PFSK-1 (cell line): ENCODE results near the gene PRKN.

Source experiments
- FOXP2 ChIP-seq: optimal IDR thresholded peaks from 2 replicates; pipeline ENCODE3; 2011; ENCODE audit warnings: borderline replicate concordance, control low read depth, inconsistent platforms; ENCODE audit not compliant: insufficient read depth; ENCODE audit errors: extremely low read length, extremely low read depth
- POLR2AphosphoS5 ChIP-seq: IDR thresholded peaks from 2 replicates; pipeline ENCODE4 v1.6.1; 2012; ENCODE audit warnings: low read depth, mild to moderate bottlenecking, control low read depth, low read length, moderate library complexity
- REST ChIP-seq, 2 experiments: IDR thresholded peaks; 2 replicates each; pipeline versions ENCODE4 v1.6.1 to v1.8.0; 2011 to 2012; ENCODE audit warnings: low read depth in 2 of 2, low read length in 2 of 2, control low read depth in 1 of 2, inconsistent platforms in 1 of 2, mild to moderate bottlenecking in 1 of 2, moderate library complexity in 1 of 2; ENCODE audit not compliant: insufficient read depth in 1 of 2
- SIN3A ChIP-seq: IDR thresholded peaks from 2 replicates; pipeline ENCODE4 v1.6.1; 2012; ENCODE audit warnings: mild to moderate bottlenecking, low read length, moderate library complexity, borderline replicate concordance; ENCODE audit not compliant: insufficient read depth
- TAF1 ChIP-seq: IDR thresholded peaks from 2 replicates; pipeline ENCODE4 v1.6.1; 2012; ENCODE audit warnings: low read length, control low read depth, borderline replicate concordance; ENCODE audit not compliant: insufficient read depth

PRKN gene

GRCh38 chr6:162343198-162343935 is 384.2 kb downstream of the PRKN start:
- no peak for TF ChIP-seq FOXP2
- no peak for TF ChIP-seq SIN3A
- no peak for TF ChIP-seq POLR2AphosphoS5
- TF ChIP-seq TAF1: no peak
- no peak for TF ChIP-seq REST (IDR thresholded peaks at IDR 0.05; ENCODE audit: insufficient read depth in 1 of 2, low read depth in 2 of 2, low read length in 2 of 2)

GRCh38 chr6:162337412-162337811 is 390.2 kb downstream of the PRKN start:
- TF ChIP-seq TAF1 (no peak), SIN3A (no peak), REST (IDR thresholded peaks at IDR 0.05; ENCODE audit: insufficient read depth in 1 of 2, low read depth in 2 of 2, low read length in 2 of 2) (no peak), FOXP2 (no peak), POLR2AphosphoS5 (no peak)

- TF ChIP-seq FOXP2 (no peak), POLR2AphosphoS5 (no peak), TAF1 (no peak), REST (IDR thresholded peaks at IDR 0.05; ENCODE audit: insufficient read depth in 1 of 2, low read depth in 2 of 2, low read length in 2 of 2) (no peak), SIN3A (no peak)
Measured at GRCh38 chr6:162336359-162336758, 391.2 kb downstream of the PRKN start.

- TF ChIP-seq TAF1: no peak
- no peak for TF ChIP-seq SIN3A
Measured at GRCh38 chr6:162332365-162332764, 395.2 kb downstream of the PRKN start.

GRCh38 chr6:162331911-162332310 is 395.7 kb downstream of the PRKN start:
- TF ChIP-seq FOXP2 (no peak), TAF1 (no peak), SIN3A (no peak), REST (IDR thresholded peaks at IDR 0.05; ENCODE audit: insufficient read depth in 1 of 2, low read depth in 2 of 2, low read length in 2 of 2) (no peak), POLR2AphosphoS5 (no peak)
